ENCODE data around the gene TMEM120A. TPM values are rescaled to one million over a fixed set of nuclear protein-coding genes. Genes with fewer than 3 reads are reported as not detected.
A peak's percentile ranks its signal among the peaks of the same experiment; 100 is the strongest.

TMEM120A gene
- total and polyA plus RNA-seq, 9 donors = 44.4 to 170 (median 102) TPM

GRCh38 chr7:75981453-75982305 is 12.7 kb downstream of the TMEM120A start:
- no peaks in the 10 kb centered on the region for H3K36me3 ChIP-seq
- peak in 3 of 5 donors; percentile 19 to 39 (median 38) for DNase-seq
- H3K27ac ChIP-seq = no peak overlapping the region
- TF ChIP-seq, protein P1, sequence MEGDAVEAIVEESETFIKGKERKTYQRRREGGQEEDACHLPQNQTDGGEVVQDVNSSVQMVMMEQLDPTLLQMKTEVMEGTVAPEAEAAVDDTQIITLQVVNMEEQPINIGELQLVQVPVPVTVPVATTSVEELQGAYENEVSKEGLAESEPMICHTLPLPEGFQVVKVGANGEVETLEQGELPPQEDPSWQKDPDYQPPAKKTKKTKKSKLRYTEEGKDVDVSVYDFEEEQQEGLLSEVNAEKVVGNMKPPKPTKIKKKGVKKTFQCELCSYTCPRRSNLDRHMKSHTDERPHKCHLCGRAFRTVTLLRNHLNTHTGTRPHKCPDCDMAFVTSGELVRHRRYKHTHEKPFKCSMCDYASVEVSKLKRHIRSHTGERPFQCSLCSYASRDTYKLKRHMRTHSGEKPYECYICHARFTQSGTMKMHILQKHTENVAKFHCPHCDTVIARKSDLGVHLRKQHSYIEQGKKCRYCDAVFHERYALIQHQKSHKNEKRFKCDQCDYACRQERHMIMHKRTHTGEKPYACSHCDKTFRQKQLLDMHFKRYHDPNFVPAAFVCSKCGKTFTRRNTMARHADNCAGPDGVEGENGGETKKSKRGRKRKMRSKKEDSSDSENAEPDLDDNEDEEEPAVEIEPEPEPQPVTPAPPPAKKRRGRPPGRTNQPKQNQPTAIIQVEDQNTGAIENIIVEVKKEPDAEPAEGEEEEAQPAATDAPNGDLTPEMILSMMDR (IDR thresholded peaks at IDR 0.05) = no peak
- no peak for TF ChIP-seq POLR2A (IDR thresholded peaks at IDR 0.05)
- TF ChIP-seq EP300 (IDR thresholded peaks at IDR 0.05) = no peak
- intact Hi-C loops (cut with DNase I) = no loop called here
- WGBS, 3 donors = 76 to 80% (median 78%) methylated on average over 38 of the region's 38 CpGs
- no peaks in the 10 kb centered on the region for H3K9me3 ChIP-seq
- no peaks in the 10 kb centered on the region for H3K27me3 ChIP-seq
- peaks cover 27% of the 10 kb centered on the region for H3K4me1 ChIP-seq (ENCODE audit: insufficient read depth)
- no peak overlapping the region for H3K4me3 ChIP-seq

- DNase-seq = peak in 1 of 5 donors; percentile 17
- Histone ChIP-seq H3K27me3 (no peaks in the 10 kb centered on the region), H3K27ac (no peak overlapping the region), H3K9me3 (no peaks in the 10 kb centered on the region), H3K4me3 (no peak overlapping the region), H3K36me3 (no peaks in the 10 kb centered on the region), H3K4me1 (ENCODE audit: insufficient read depth) (peaks cover 25% of the 10 kb centered on the region)
- intact Hi-C loops (cut with DNase I) = no loop called here
- no peak for TF ChIP-seq POLR2A (IDR thresholded peaks at IDR 0.05)
- TF ChIP-seq, protein P1 (IDR thresholded peaks at IDR 0.05) = no peak
- no peak for TF ChIP-seq EP300 (IDR thresholded peaks at IDR 0.05)
- 78 to 83% (median 79%) methylated on average over 12 of the region's 12 CpGs for WGBS, 3 donors
Measured at GRCh38 chr7:75981203-75981452, 13.3 kb downstream of the TMEM120A start.

GRCh38 chr7:75980430-75981202 is 13.8 kb downstream of the TMEM120A start:
- peaks cover 24% of the 10 kb centered on the region for H3K4me1 ChIP-seq (ENCODE audit: insufficient read depth)
- 78 to 87% (median 82%) methylated on average over 26 to 29 of the region's 29 CpGs for WGBS, 3 donors
- H3K27me3 ChIP-seq = no peaks in the 10 kb centered on the region
- TF ChIP-seq EP300 (IDR thresholded peaks at IDR 0.05) = no peak
- TF ChIP-seq, protein P1 (IDR thresholded peaks at IDR 0.05) = no peak
- no peak for TF ChIP-seq POLR2A (IDR thresholded peaks at IDR 0.05)
- DNase-seq = peak in 2 of 5 donors; percentile 32 to 47
- H3K27ac ChIP-seq = peak overlapping the region in 1 of 2 donors; percentile 67
- no peaks in the 10 kb centered on the region for H3K36me3 ChIP-seq
- intact Hi-C loops (cut with DNase I) = no loop called here
- no peak overlapping the region for H3K4me3 ChIP-seq
- no peaks in the 10 kb centered on the region for H3K9me3 ChIP-seq

- peak overlapping the region in 1 of 2 donors; percentile 67 for H3K27ac ChIP-seq
- 51 to 79% (median 65%) methylated on average over 22 of the region's 22 CpGs for WGBS, 3 donors
- intact Hi-C loops (cut with DNase I) = no loop called here
Measured at GRCh38 chr7:75979759-75980429, 14.5 kb downstream of the TMEM120A start.

More at GRCh38 chr7:75979759-75980429, 14.5 kb downstream of the TMEM120A start:
- no peaks in the 10 kb centered on the region for H3K36me3 ChIP-seq
- no peaks in the 10 kb centered on the region for H3K9me3 ChIP-seq
- H3K27me3 ChIP-seq = no peaks in the 10 kb centered on the region
- no peak overlapping the region for H3K4me3 ChIP-seq
- peak in 4 of 5 donors; percentile 54 to 70 (median 62) for DNase-seq
- TF ChIP-seq, protein P1 (IDR thresholded peaks at IDR 0.05) = no peak
- TF ChIP-seq POLR2A (IDR thresholded peaks at IDR 0.05) (no peak), EP300 (IDR thresholded peaks at IDR 0.05) (no peak)
- H3K4me1 ChIP-seq (ENCODE audit: insufficient read depth) = peaks cover 17% of the 10 kb centered on the region

Measured in ovary (tissue), 9 donors.